GM21390 (cell line): ENCODE measurements around the gene MBNL1.
"Not testable (repeated sequence)": the region's sequence is repeated elsewhere in the genome, so short reads cannot be mapped to it uniquely, and the experiment has no call there.

Source experiments
- ATAC-seq: cut with Tn5 transposase; IDR thresholded peaks from one replicate; pipeline ENCODE4 v1.9.1; 2021; ENCODE audit not compliant: unreplicated experiment

The MBNL1 gene

GRCh38 chr3:152396867-152397266 is 128.1 kb downstream of the MBNL1 start:
- ATAC-seq, result no peak

- ATAC-seq, result not testable (repeated sequence)
Observed at GRCh38 chr3:152397348-152397747, 128.6 kb downstream of the MBNL1 start.

- no peak for ATAC-seq
Observed at GRCh38 chr3:152398495-152398894, 129.8 kb downstream of the MBNL1 start.

- no peak for ATAC-seq
Observed at GRCh38 chr3:152399374-152399773, 130.6 kb downstream of the MBNL1 start.

- no peak for ATAC-seq
Observed at GRCh38 chr3:152400887-152401286, 132.2 kb downstream of the MBNL1 start.

GRCh38 chr3:152402695-152403451 is 134.1 kb downstream of the MBNL1 start:
- no peak for ATAC-seq

- no peak for ATAC-seq
Observed at GRCh38 chr3:152403632-152404066, 134.9 kb downstream of the MBNL1 start.

GRCh38 chr3:152404976-152405375 is 136.2 kb downstream of the MBNL1 start:
- ATAC-seq, result no peak

GRCh38 chr3:152405915-152406802 is 137.4 kb downstream of the MBNL1 start:
- ATAC-seq, result no peak

GRCh38 chr3:152413240-152413639 is 144.5 kb downstream of the MBNL1 start:
- no peak for ATAC-seq

GRCh38 chr3:152416808-152417580 is 148.3 kb downstream of the MBNL1 start:
- ATAC-seq, result no peak

- ATAC-seq, result no peak
Observed at GRCh38 chr3:152419748-152420147, 151.0 kb downstream of the MBNL1 start.

GRCh38 chr3:152421162-152421561 is 152.4 kb downstream of the MBNL1 start:
- ATAC-seq, result no peak

GRCh38 chr3:152426393-152426792 is 157.7 kb downstream of the MBNL1 start:
- no peak for ATAC-seq

GRCh38 chr3:152428577-152428976 is 159.8 kb downstream of the MBNL1 start:
- ATAC-seq, result no peak

- no peak for ATAC-seq
Observed at GRCh38 chr3:152430223-152431002, 161.7 kb downstream of the MBNL1 start.

GRCh38 chr3:152434142-152434541 is 165.4 kb downstream of the MBNL1 start:
- no peak for ATAC-seq

GRCh38 chr3:152435210-152435609 is 166.5 kb downstream of the MBNL1 start:
- not testable (repeated sequence) for ATAC-seq

- ATAC-seq, result no peak
Observed at GRCh38 chr3:152436707-152437590, 168.2 kb downstream of the MBNL1 start.
